ENCODE results near the gene WFIKKN2.

WFIKKN2 gene

DNA sequence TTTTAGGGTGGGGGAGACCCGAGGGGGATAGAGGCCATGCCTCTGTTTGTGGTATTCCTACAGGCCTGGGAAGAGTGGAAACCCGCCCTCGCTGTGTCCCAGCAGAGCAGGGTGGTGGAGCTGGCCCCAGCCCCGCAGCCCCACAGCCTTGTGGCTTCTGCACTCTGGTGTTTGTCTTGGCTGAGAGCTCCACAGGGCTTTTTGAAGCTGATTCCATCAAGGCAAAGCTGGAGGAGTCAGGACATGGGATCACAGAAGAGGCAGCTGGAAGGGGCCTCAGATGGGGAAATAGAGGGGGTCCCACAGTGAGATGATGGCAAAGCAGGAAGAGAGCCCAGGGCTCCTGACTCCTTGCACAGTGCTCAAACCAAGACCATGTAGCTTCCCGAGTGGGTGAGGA lies 5.0 kb upstream of the WFIKKN2 start:
- H3K4me3 ChIP-seq (ENCODE audit: low read depth, low read length): no peak overlapping the region
- TF ChIP-seq CTCF (IDR thresholded peaks at IDR 0.05; ENCODE audit: borderline replicate concordance, insufficient read depth, low read depth, low read length): no peak

- no peak overlapping the region for H3K4me3 ChIP-seq (ENCODE audit: low read depth, low read length)
- no peak for TF ChIP-seq CTCF (IDR thresholded peaks at IDR 0.05; ENCODE audit: borderline replicate concordance, insufficient read depth, low read depth, low read length)
Measured at GRCh38 chr17:50830994-50831393, 4.4 kb upstream of the WFIKKN2 start.

DNA sequence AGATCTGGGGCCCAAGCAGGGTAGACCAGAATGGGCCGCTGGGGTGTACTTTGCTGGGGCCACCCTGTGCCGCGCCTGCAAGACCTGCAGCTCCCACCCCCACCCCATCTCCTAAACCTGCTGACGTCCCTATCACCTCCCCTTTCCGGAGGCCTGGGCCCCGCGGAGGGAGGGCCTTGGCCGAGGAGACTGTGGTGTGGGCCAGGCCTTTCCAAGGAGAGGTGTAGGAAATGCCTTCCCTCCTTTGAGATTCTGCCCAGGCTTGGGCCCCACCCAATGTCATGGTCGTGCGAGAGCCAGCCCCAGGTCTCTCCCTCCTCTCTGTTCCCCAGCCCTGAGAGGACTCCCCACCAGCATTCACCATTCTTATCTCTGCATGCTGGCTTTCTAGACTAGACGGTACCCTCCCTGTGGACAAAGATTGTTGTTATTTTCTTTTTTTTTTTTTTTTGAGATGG lies 3.9 kb upstream of the WFIKKN2 start:
- TF ChIP-seq CTCF (IDR thresholded peaks at IDR 0.05; ENCODE audit: borderline replicate concordance, insufficient read depth, low read depth, low read length): no peak
- H3K4me3 ChIP-seq (ENCODE audit: low read depth, low read length): no peak overlapping the region

- no peak overlapping the region for H3K4me3 ChIP-seq (ENCODE audit: low read depth, low read length)
- TF ChIP-seq CTCF (IDR thresholded peaks at IDR 0.05; ENCODE audit: borderline replicate concordance, insufficient read depth, low read depth, low read length): no peak
Measured at GRCh38 chr17:50832267-50832863, 3.0 kb upstream of the WFIKKN2 start.

DNA sequence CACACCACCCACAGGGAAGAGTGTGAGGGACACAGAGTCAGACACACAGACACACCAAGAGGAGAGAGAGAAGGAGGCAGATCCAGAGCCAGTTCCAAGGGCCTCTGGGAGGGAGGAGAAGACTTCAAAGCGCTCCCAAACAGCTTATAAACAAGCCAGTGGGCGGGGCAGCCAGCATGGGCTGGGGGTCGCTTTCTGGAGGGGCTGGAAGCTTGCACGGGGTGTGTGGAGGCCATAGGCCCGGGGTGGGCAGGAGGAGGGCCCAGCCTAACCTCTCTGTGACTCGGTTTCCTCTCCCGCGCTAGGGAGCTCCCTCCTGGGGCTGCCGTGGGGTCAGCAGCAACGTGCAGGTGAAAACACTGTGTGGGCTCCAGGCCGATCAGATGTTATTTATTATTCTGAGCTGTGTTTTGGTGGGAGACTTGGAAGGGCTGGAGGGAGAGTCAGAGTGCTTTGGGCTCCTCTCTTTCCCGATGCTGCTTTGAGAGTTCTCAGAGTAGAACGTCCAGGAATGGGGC lies 2.5 kb upstream of the WFIKKN2 start:
- no peak overlapping the region for H3K4me3 ChIP-seq (ENCODE audit: low read depth, low read length)
- no peak for TF ChIP-seq CTCF (IDR thresholded peaks at IDR 0.05; ENCODE audit: borderline replicate concordance, insufficient read depth, low read depth, low read length)

- TF ChIP-seq CTCF (IDR thresholded peaks at IDR 0.05; ENCODE audit: borderline replicate concordance, insufficient read depth, low read depth, low read length): no peak
- H3K4me3 ChIP-seq (ENCODE audit: low read depth, low read length): no peak overlapping the region
Measured at GRCh38 chr17:50833510-50834428, 1.6 kb upstream of the WFIKKN2 start.
